ENCODE measurements around the gene ALDH5A1.

Gene ALDH5A1

DNA sequence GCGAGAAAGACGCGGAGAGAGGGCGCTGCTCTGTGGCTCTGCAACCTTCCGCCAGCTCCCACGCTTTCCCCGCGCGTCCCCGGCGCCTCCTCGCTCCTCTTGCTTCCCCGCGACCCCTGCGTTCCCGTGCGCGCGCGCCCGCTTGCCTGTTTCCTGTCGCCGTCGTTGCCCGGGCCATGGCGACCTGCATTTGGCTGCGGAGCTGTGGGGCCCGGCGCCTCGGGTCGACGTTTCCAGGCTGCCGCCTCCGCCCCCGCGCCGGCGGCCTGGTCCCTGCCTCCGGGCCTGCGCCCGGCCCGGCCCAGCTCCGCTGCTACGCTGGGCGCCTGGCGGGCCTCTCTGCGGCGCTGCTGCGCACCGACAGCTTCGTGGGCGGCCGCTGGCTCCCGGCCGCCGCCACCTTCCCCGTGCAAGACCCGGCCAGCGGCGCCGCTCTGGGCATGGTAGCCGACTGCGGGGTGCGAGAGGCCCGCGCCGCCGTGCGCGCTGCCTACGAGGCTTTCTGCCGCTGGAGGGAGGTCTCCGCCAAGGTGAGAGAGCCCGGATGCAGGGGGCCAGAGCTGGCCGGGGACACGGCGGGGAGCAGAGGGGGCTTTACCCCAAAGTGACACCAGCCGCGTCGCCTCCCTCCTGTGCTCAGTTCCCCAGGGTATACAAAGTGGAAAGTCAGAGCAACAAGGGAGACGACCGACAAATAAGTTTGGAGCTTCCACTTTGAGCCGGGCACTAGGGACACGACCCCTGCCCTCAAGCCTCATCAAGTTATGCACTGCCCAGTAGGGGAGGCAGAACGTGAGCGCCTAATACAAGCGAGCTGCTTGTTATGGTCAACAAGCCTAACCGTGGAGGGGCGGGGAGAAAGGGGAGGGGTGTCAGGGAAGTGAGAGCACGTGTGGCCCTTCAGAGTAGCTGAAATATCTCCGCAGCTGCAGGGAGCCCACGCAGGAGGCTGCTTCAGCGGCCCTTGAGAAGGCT lies at the start of gene ALDH5A1:
TSS of gene ALDH5A1 (plus strand) at position 149 of the 975 bp plus-strand sequence. CDS start at position 177, 28 bp downstream.
- Histone ChIP-seq H3K4me1 (ENCODE audit: control insufficient read depth, insufficient read depth, low read length) (peaks cover 18% of the 10 kb centered on the region), H3K27ac (ENCODE audit: low read length) (peak within 1 kb of the TSS; percentile 69), H3K9me3 (ENCODE audit: control insufficient read depth in 2 of 2, low read length in 2 of 2) (no peaks in the 10 kb centered on the region), H3K36me3 (ENCODE audit: control insufficient read depth in 2 of 2, insufficient read depth in 2 of 2, low read length in 2 of 2) (peaks cover 0 to 4% of the 10 kb centered on the region in 2 donors), H3K9ac (ENCODE audit: low read length in 2 of 2) (peak within 1 kb of the TSS; percentile 79), H3K27me3 (ENCODE audit: control insufficient read depth in 1 of 2, insufficient read depth in 2 of 2, low read length in 2 of 2) (no peaks in the 10 kb centered on the region), H3K4me3 (ENCODE audit: low read length in 2 of 2) (peak within 1 kb of the TSS; percentile 83 to 89)

DNA sequence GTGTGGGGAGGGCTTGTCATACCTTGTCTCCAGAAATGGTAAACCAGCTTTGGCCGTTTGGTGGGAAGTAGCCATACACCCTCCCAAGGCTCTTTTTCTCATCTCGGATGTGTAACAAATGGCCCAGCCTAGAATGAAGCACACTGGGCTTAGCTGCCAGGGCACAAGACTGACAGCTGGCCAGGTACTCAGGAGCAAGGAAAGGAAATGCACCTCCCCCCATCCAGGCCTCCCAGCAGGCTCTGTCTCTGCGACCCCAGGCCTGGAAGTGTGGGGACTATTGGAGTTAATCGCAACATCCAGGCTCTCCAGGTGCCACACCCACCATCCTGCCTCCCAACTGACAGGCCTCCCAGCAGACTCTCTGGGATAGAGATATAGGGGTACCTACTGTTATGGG lies 49.1 kb upstream of the ALDH5A1 start:
- Histone ChIP-seq H3K4me1 (ENCODE audit: control insufficient read depth, insufficient read depth, low read length) (no peaks in the 10 kb centered on the region), H3K9ac (ENCODE audit: low read length in 2 of 2) (no peak overlapping the region), H3K4me3 (ENCODE audit: low read length in 2 of 2) (no peak overlapping the region), H3K27ac (ENCODE audit: low read length) (no peak overlapping the region), H3K36me3 (ENCODE audit: control insufficient read depth in 2 of 2, insufficient read depth in 2 of 2, low read length in 2 of 2) (peaks cover 0 to 14% of the 10 kb centered on the region in 2 donors), H3K9me3 (ENCODE audit: control insufficient read depth in 2 of 2, low read length in 2 of 2) (no peaks in the 10 kb centered on the region), H3K27me3 (ENCODE audit: control insufficient read depth in 1 of 2, insufficient read depth in 2 of 2, low read length in 2 of 2) (no peaks in the 10 kb centered on the region)

DNA sequence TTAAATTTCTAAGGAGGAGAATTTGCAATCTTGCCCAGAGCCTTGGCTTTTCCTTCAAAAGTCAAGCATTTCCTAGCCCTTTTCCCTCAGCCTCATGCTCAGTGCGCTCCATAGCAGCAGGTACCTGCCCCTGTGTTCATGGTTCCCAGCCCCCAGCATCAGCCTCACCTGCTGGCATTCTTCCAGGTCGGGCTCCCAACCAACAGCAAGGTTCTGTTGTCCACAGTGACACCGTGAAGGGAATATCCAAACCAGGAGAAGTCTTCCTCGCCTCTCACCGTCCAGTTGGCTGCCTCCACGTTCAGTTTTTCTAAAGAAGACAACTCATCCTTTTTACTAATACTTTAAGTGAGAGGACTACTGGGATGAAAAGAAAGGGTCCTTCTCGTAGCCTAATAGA lies 48.1 kb upstream of the ALDH5A1 start:
- Histone ChIP-seq H3K9me3 (ENCODE audit: control insufficient read depth in 2 of 2, low read length in 2 of 2) (no peaks in the 10 kb centered on the region), H3K36me3 (ENCODE audit: control insufficient read depth in 2 of 2, insufficient read depth in 2 of 2, low read length in 2 of 2) (peaks cover 0 to 14% of the 10 kb centered on the region in 2 donors), H3K27me3 (ENCODE audit: control insufficient read depth in 1 of 2, insufficient read depth in 2 of 2, low read length in 2 of 2) (no peaks in the 10 kb centered on the region), H3K4me3 (ENCODE audit: low read length in 2 of 2) (no peak overlapping the region), H3K27ac (ENCODE audit: low read length) (no peak overlapping the region), H3K4me1 (ENCODE audit: control insufficient read depth, insufficient read depth, low read length) (no peaks in the 10 kb centered on the region), H3K9ac (ENCODE audit: low read length in 2 of 2) (no peak overlapping the region)

DNA sequence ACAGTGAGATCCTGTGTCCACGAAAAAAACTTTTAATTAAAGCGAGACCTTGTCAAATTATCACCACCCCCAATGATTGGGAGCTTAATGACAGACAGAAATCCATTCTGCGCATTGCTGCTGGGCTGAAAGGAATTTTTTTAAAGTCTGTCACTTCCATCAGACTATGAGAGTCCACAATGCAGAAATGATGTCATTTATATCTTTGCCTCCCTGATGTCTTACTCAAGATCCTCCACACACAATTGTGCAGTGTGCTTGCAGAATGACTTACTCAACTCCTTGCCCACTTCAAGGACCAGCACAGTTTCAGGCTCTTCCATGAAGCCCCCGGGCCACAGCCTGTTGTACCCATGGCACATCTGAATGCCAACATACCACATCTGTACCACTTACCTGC lies 46.4 kb upstream of the ALDH5A1 start:
- no peaks in the 10 kb centered on the region for H3K27me3 ChIP-seq (ENCODE audit: control insufficient read depth in 1 of 2, insufficient read depth in 2 of 2, low read length in 2 of 2)
- no peaks in the 10 kb centered on the region for H3K9me3 ChIP-seq (ENCODE audit: control insufficient read depth in 2 of 2, low read length in 2 of 2)
- peaks cover 0 to 14% of the 10 kb centered on the region in 2 donors for H3K36me3 ChIP-seq (ENCODE audit: control insufficient read depth in 2 of 2, insufficient read depth in 2 of 2, low read length in 2 of 2)
- H3K9ac ChIP-seq (ENCODE audit: low read length in 2 of 2), result no peak overlapping the region
- H3K4me3 ChIP-seq (ENCODE audit: low read length in 2 of 2), result no peak overlapping the region
- H3K4me1 ChIP-seq (ENCODE audit: control insufficient read depth, insufficient read depth, low read length), result no peaks in the 10 kb centered on the region
- H3K27ac ChIP-seq (ENCODE audit: low read length), result no peak overlapping the region

DNA sequence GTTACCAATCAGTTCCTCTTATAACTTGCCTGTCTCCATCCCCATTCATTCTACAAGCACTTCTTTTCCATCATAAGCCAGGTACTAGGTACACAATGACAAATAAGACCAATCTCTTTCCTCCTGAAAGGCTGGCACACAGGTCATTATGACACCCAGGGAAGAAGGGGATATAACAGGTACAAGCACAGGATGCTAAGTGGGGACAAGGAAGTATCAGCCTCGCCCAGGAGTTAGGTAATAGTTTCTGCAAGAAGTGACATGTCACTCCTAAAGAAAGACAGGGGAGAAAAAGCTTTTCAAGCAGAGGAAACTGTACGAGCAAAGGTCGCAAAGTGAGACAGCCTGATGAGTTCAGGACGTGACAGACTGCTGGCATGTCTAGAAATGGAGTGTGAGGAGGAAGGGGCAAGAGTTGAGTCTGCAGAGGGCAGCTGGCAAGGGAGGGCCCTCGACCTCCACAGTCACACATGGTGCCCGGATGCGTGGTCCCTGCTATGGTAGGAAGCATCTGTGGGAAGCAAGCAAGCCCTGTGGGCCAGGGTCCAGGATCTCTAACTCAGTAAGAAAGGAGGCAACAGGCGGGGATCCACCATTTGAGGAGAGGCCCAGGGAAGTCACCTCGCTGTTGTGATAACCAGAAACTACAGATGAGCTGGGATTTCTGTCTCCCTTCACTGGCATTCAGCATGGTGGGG lies 45.8 kb upstream of the ALDH5A1 start:
- H3K27ac ChIP-seq (ENCODE audit: low read length), result no peak overlapping the region
- H3K4me3 ChIP-seq (ENCODE audit: low read length in 2 of 2), result no peak overlapping the region
- no peaks in the 10 kb centered on the region for H3K27me3 ChIP-seq (ENCODE audit: control insufficient read depth in 1 of 2, insufficient read depth in 2 of 2, low read length in 2 of 2)
- H3K9ac ChIP-seq (ENCODE audit: low read length in 2 of 2), result no peak overlapping the region
- H3K36me3 ChIP-seq (ENCODE audit: control insufficient read depth in 2 of 2, insufficient read depth in 2 of 2, low read length in 2 of 2), result peaks cover 0 to 15% of the 10 kb centered on the region in 2 donors
- no peaks in the 10 kb centered on the region for H3K4me1 ChIP-seq (ENCODE audit: control insufficient read depth, insufficient read depth, low read length)
- no peaks in the 10 kb centered on the region for H3K9me3 ChIP-seq (ENCODE audit: control insufficient read depth in 2 of 2, low read length in 2 of 2)

DNA sequence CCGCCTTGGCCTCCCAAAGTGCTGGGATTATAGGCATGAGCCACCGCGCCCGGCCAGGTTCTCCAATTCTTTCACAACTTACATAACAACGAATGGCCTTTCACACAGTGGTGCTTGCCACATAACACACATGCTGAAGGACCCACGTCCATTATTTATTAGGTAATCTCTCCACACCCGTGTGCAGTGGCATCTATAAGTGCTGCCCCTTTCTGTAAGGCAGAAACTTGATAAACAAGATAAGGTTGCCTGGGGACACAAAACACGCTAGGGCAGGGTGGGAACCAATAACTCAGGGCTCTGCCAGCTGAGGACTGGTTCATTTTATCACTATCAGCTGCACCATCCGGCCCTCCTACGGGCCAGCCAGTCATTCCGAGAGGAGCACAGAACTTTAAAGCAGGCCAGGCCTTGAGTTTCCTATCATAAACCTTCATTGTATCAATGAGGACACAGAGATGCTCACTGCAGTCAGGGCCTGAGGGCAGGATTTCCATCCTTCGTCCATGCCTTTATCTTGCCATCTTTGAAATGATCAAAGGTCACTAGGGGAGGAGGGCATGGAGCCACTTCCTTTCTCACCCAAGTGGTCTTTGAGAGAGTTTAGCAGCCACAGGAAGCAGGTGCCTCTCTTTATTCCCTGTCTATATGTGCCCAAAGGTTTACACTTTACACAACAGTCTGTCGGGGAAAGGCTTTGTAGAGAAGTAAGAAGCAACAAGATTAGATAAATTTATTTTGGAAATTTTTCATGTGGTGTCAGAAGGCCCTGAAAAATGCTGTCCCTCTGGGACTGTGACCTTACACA lies 43.0 kb upstream of the ALDH5A1 start:
- no peaks in the 10 kb centered on the region for H3K9me3 ChIP-seq (ENCODE audit: control insufficient read depth in 2 of 2, low read length in 2 of 2)
- H3K36me3 ChIP-seq (ENCODE audit: control insufficient read depth in 2 of 2, insufficient read depth in 2 of 2, low read length in 2 of 2), result peaks cover 0 to 8% of the 10 kb centered on the region in 2 donors
- no peaks in the 10 kb centered on the region for H3K27me3 ChIP-seq (ENCODE audit: control insufficient read depth in 1 of 2, insufficient read depth in 2 of 2, low read length in 2 of 2)
- H3K9ac ChIP-seq (ENCODE audit: low read length in 2 of 2), result no peak overlapping the region
- no peaks in the 10 kb centered on the region for H3K4me1 ChIP-seq (ENCODE audit: control insufficient read depth, insufficient read depth, low read length)
- H3K27ac ChIP-seq (ENCODE audit: low read length), result no peak overlapping the region
- no peak overlapping the region for H3K4me3 ChIP-seq (ENCODE audit: low read length in 2 of 2)

DNA sequence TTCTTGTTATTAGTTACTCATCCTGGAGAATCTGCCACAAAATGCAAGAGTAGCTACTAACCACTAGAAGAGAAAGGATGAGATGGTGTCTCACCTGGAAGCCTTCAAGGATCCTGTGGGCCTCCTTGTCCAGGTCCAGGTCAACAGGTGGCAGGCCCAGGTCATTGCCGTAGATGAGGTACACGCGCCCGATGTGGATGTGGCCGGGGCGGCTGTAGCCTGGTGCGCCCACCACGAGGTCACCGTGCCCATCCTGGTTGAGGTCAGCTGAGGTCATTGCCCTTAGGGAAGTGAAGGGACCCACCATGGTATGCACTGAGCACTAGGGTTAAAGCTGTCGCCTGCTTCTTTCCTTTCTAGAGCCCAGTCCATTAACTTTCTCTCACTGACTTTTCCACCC lies 40.8 kb upstream of the ALDH5A1 start:
- H3K4me3 ChIP-seq (ENCODE audit: low read length in 2 of 2), result no peak overlapping the region
- no peaks in the 10 kb centered on the region for H3K9me3 ChIP-seq (ENCODE audit: control insufficient read depth in 2 of 2, low read length in 2 of 2)
- no peak overlapping the region for H3K27ac ChIP-seq (ENCODE audit: low read length)
- peaks cover 0 to 8% of the 10 kb centered on the region in 2 donors for H3K36me3 ChIP-seq (ENCODE audit: control insufficient read depth in 2 of 2, insufficient read depth in 2 of 2, low read length in 2 of 2)
- no peaks in the 10 kb centered on the region for H3K4me1 ChIP-seq (ENCODE audit: control insufficient read depth, insufficient read depth, low read length)
- no peaks in the 10 kb centered on the region for H3K27me3 ChIP-seq (ENCODE audit: control insufficient read depth in 1 of 2, insufficient read depth in 2 of 2, low read length in 2 of 2)
- no peak overlapping the region for H3K9ac ChIP-seq (ENCODE audit: low read length in 2 of 2)

DNA sequence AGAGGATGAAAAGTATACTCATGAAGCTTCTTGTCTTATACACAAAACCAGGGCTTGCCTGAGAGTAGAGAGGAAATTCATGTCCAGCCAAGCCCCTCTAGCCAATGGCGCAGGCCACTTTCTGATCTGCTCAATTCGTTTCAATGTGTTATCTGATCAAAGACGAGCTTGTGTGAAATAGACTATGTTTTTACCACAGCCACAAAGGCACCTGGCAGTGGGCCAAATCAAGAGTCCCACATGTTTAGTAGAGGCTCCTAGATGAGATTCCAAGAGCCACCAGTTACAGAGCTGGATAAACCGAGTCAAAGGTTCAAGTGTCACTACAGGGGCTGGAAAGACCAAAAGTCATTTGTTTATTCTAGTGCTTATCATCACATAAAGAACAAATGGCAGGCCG lies 40.3 kb upstream of the ALDH5A1 start:
- Histone ChIP-seq H3K4me3 (ENCODE audit: low read length in 2 of 2) (no peak overlapping the region), H3K36me3 (ENCODE audit: control insufficient read depth in 2 of 2, insufficient read depth in 2 of 2, low read length in 2 of 2) (peaks cover 0 to 8% of the 10 kb centered on the region in 2 donors), H3K9ac (ENCODE audit: low read length in 2 of 2) (no peak overlapping the region), H3K9me3 (ENCODE audit: control insufficient read depth in 2 of 2, low read length in 2 of 2) (no peaks in the 10 kb centered on the region), H3K27me3 (ENCODE audit: control insufficient read depth in 1 of 2, insufficient read depth in 2 of 2, low read length in 2 of 2) (no peaks in the 10 kb centered on the region), H3K27ac (ENCODE audit: low read length) (no peak overlapping the region), H3K4me1 (ENCODE audit: control insufficient read depth, insufficient read depth, low read length) (no peaks in the 10 kb centered on the region)

DNA sequence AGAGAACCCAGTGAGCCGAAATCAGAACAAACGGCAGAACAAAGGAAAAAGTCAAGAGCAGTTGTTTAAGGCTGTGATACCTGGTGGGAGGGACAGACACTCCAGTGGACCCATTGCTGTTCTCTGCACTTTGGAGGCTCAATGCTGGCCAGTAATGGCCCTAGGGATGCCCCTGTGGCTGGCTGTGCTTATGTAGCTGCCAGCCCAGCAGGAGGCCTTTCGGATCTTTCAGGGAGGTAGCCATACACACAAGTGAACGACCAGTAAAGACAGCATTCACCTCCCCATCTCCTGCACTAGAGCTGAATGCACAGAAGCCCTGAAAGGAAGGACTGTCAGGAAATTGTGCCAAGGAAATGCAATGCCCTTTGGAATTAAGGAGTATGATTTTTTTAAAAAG lies 39.7 kb upstream of the ALDH5A1 start:
- H3K4me1 ChIP-seq (ENCODE audit: control insufficient read depth, insufficient read depth, low read length), result no peaks in the 10 kb centered on the region
- no peaks in the 10 kb centered on the region for H3K27me3 ChIP-seq (ENCODE audit: control insufficient read depth in 1 of 2, insufficient read depth in 2 of 2, low read length in 2 of 2)
- H3K9me3 ChIP-seq (ENCODE audit: control insufficient read depth in 2 of 2, low read length in 2 of 2), result no peaks in the 10 kb centered on the region
- H3K4me3 ChIP-seq (ENCODE audit: low read length in 2 of 2), result no peak overlapping the region
- peaks cover 0 to 10% of the 10 kb centered on the region in 2 donors for H3K36me3 ChIP-seq (ENCODE audit: control insufficient read depth in 2 of 2, insufficient read depth in 2 of 2, low read length in 2 of 2)
- no peak overlapping the region for H3K9ac ChIP-seq (ENCODE audit: low read length in 2 of 2)
- H3K27ac ChIP-seq (ENCODE audit: low read length), result no peak overlapping the region

DNA sequence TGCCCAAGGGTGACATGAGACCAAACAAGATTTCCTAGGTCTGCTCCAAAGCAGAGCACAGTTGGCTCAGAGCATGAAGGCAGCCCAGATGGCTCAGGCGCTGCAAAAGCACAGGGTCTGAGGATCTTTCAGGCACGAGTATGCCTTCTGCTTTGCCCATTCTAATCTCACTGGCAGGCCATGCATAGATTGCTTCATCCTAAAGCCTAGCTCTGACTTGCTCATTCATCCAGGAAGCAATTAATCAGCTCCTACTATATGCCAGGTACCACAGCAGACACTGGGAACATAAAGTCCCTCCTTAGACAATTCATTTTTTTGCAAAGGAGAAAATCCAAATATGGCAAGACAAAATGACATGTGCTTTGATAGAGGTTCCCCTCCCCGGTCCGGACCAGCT lies 36.6 kb upstream of the ALDH5A1 start:
- no peaks in the 10 kb centered on the region for H3K4me1 ChIP-seq (ENCODE audit: control insufficient read depth, insufficient read depth, low read length)
- no peaks in the 10 kb centered on the region for H3K27me3 ChIP-seq (ENCODE audit: control insufficient read depth in 1 of 2, insufficient read depth in 2 of 2, low read length in 2 of 2)
- no peak overlapping the region for H3K27ac ChIP-seq (ENCODE audit: low read length)
- H3K36me3 ChIP-seq (ENCODE audit: control insufficient read depth in 2 of 2, insufficient read depth in 2 of 2, low read length in 2 of 2), result peaks cover 0 to 10% of the 10 kb centered on the region in 2 donors
- H3K9ac ChIP-seq (ENCODE audit: low read length in 2 of 2), result no peak overlapping the region
- H3K9me3 ChIP-seq (ENCODE audit: control insufficient read depth in 2 of 2, low read length in 2 of 2), result no peaks in the 10 kb centered on the region
- no peak overlapping the region for H3K4me3 ChIP-seq (ENCODE audit: low read length in 2 of 2)
